A549 (cell line): ENCODE data around the gene CAMTA1.

Source experiments
- FOSB ChIP-seq: fragments of 250-450 bp; sonication (Bioruptor Pico); IDR thresholded peaks from 2 replicates; pipeline ENCODE4 v1.5.0; 2020; ENCODE audit warnings: mild to moderate bottlenecking, moderate library complexity
- HOXB13 ChIP-seq: fragments of 250-450 bp; sonication (Bioruptor Pico); IDR thresholded peaks from 2 replicates; pipeline ENCODE4 v1.5.0; 2020; ENCODE audit warnings: low read depth, mild to moderate bottlenecking, moderate library complexity
- KDM5A ChIP-seq: fragments of 200-600 bp; sonication (generic); IDR thresholded peaks from 2 replicates; pipeline ENCODE4 v1.6.1; 2016; ENCODE audit warnings: antibody characterized with exemption, mild to moderate bottlenecking
- POLR2A ChIP-seq: IDR thresholded peaks from 2 replicates; pipeline ENCODE4 v1.6.1; 2012; ENCODE audit warnings: mild to moderate bottlenecking, low read length
- RAD21 ChIP-seq, 2 experiments: fragments of >200 bp in 1 of 2; sonication (Bioruptor Twin) in 1 of 2; formaldehyde crosslinking in 1 of 2; IDR thresholded peaks in 1 of 2; conservative IDR thresholded peaks in 1 of 2; 2 replicates in 1 of 2; 3 replicates in 1 of 2; pipeline ENCODE4 v1.6.1; 2012 to 2018; ENCODE audit warnings: inconsistent platforms in 1 of 2
- TF ChIP-seq, protein P1 (sequence below): fragments of 450-650 bp; IDR thresholded peaks from 2 replicates; pipeline ENCODE4 v1.6.1; 2014; ENCODE audit warnings: antibody characterized with exemption
- TF ChIP-seq, protein P2 (sequence below): fragments of >200 bp; sonication (Bioruptor Twin); formaldehyde crosslinking; IDR thresholded peaks from 3 replicates; pipeline ENCODE4 v1.5.1; 2016
- TF ChIP-seq, protein P3 (sequence below): IDR thresholded peaks from 2 replicates; pipeline ENCODE4 v1.6.1; 2012; ENCODE audit warnings: low read depth, borderline replicate concordance

DNA sequence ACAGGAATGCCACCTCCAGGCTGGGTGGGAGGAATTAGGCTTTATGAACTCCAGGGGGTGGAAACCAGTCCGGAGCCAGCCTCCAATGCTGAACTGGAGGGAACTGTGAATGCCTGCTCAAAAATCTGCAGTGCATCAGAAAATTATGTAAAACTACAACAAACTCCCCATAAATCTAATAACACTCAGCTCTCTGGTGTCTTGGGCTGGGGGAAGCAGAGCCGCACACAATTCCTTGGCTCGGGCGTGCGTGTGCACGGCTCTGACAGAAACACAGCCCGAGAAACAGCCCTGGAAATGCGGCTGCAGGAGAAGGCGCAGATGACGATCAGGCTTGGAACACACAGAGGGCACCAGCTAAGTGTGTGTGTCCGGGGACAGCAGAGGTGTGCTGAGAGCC lies 858.3 kb downstream of the CAMTA1 start:
- TF ChIP-seq, protein P1, sequence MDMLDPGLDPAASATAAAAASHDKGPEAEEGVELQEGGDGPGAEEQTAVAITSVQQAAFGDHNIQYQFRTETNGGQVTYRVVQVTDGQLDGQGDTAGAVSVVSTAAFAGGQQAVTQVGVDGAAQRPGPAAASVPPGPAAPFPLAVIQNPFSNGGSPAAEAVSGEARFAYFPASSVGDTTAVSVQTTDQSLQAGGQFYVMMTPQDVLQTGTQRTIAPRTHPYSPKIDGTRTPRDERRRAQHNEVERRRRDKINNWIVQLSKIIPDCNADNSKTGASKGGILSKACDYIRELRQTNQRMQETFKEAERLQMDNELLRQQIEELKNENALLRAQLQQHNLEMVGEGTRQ: no peak
- no peak for TF ChIP-seq RAD21 (conservative IDR thresholded peaks at IDR 0.05 in 1 of 2, IDR thresholded peaks at IDR 0.05 in 1 of 2)
- TF ChIP-seq, protein P2, sequence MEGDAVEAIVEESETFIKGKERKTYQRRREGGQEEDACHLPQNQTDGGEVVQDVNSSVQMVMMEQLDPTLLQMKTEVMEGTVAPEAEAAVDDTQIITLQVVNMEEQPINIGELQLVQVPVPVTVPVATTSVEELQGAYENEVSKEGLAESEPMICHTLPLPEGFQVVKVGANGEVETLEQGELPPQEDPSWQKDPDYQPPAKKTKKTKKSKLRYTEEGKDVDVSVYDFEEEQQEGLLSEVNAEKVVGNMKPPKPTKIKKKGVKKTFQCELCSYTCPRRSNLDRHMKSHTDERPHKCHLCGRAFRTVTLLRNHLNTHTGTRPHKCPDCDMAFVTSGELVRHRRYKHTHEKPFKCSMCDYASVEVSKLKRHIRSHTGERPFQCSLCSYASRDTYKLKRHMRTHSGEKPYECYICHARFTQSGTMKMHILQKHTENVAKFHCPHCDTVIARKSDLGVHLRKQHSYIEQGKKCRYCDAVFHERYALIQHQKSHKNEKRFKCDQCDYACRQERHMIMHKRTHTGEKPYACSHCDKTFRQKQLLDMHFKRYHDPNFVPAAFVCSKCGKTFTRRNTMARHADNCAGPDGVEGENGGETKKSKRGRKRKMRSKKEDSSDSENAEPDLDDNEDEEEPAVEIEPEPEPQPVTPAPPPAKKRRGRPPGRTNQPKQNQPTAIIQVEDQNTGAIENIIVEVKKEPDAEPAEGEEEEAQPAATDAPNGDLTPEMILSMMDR: no peak
- no peak for TF ChIP-seq HOXB13 (CRISPR knock-in tag)
- TF ChIP-seq, protein P3, sequence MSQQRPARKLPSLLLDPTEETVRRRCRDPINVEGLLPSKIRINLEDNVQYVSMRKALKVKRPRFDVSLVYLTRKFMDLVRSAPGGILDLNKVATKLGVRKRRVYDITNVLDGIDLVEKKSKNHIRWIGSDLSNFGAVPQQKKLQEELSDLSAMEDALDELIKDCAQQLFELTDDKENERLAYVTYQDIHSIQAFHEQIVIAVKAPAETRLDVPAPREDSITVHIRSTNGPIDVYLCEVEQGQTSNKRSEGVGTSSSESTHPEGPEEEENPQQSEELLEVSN: no peak
- TF ChIP-seq KDM5A: no peak
- TF ChIP-seq FOSB (CRISPR knock-in tag): no peak
- TF ChIP-seq POLR2A: no peak
